Liver (tissue), 9 donors: Measurements from ENCODE around the gene S100PBP. TPM values are rescaled to one million over a fixed set of nuclear protein-coding genes. Genes with fewer than 3 reads are reported as not detected.

Source experiments
- DNase-seq: peaks from one replicate; pipeline ENCODE4 v3.0.0-alpha.2; 2017; ENCODE audit warnings: low spot score
- H3K27ac ChIP-seq, 2 donors: one replicate each; pipeline ENCODE4 v1.7.0; 2013; ENCODE audit warnings: inconsistent platforms in 2 of 2, low read length in 2 of 2, control low read depth in 1 of 2, low read depth in 1 of 2, mild to moderate bottlenecking in 1 of 2
- H3K27me3 ChIP-seq, 4 donors: one replicate each; pipeline versions ENCODE4 v1.6.1 to v1.7.0; 2013; ENCODE audit warnings: low read length in 3 of 4, inconsistent platforms in 1 of 4, mild to moderate bottlenecking in 1 of 4, moderate library complexity in 1 of 4; ENCODE audit not compliant: control insufficient read depth in 4 of 4, insufficient read depth in 4 of 4
- H3K36me3 ChIP-seq, 4 donors: one replicate each; pipeline versions ENCODE4 v1.6.1 to v1.7.0; 2013; ENCODE audit warnings: low read length in 3 of 4, mild to moderate bottlenecking in 3 of 4, low read depth in 1 of 4, moderate library complexity in 1 of 4; ENCODE audit not compliant: control insufficient read depth in 4 of 4, insufficient read depth in 3 of 4
- H3K4me1 ChIP-seq, 4 donors: one replicate each; pipeline versions ENCODE4 v1.6.1 to v1.7.0; 2013; ENCODE audit warnings: low read length in 3 of 4, mild to moderate bottlenecking in 3 of 4, moderate library complexity in 1 of 4; ENCODE audit not compliant: control insufficient read depth in 4 of 4, insufficient read depth in 4 of 4
- H3K4me3 ChIP-seq, 3 donors: one replicate each; pipeline versions ENCODE4 v1.6.1 to v1.7.0; 2013; ENCODE audit warnings: low read length in 3 of 3, control low read depth in 1 of 3, low read depth in 1 of 3, mild to moderate bottlenecking in 1 of 3
- H3K9ac ChIP-seq, 2 donors: one replicate each; pipeline ENCODE4 v1.7.0; 2013; ENCODE audit warnings: low read length in 2 of 2, mild to moderate bottlenecking in 2 of 2, moderate library complexity in 2 of 2, control low read depth in 1 of 2, low read depth in 1 of 2
- H3K9me3 ChIP-seq, 4 donors: one replicate each; pipeline versions ENCODE4 v1.6.1 to v1.7.0; 2013; ENCODE audit warnings: low read length in 3 of 4; ENCODE audit not compliant: control insufficient read depth in 4 of 4
- ATF3 ChIP-seq: IDR thresholded peaks from 2 replicates; pipeline ENCODE4 v1.6.1; 2016; ENCODE audit warnings: antibody characterized with exemption
- CTCF ChIP-seq: fragments of 150-350 bp; IDR thresholded peaks from 2 replicates; pipeline ENCODE4 v1.5.1; 2017; ENCODE audit warnings: improper control_type of control experiment, low read depth, low read length; ENCODE audit not compliant: missing input control
- EGR1 ChIP-seq, 2 donors: IDR thresholded peaks; 2 replicates each; pipeline ENCODE4 v1.6.1; 2016 to 2018; ENCODE audit warnings: antibody characterized with exemption in 2 of 2, low read depth in 2 of 2
- FOXA1 ChIP-seq: IDR thresholded peaks from 2 replicates; pipeline ENCODE4 v1.6.1; 2016; ENCODE audit warnings: antibody characterized with exemption
- FOXA2 ChIP-seq: IDR thresholded peaks from 2 replicates; pipeline ENCODE4 v1.6.1; 2016; ENCODE audit warnings: antibody characterized with exemption
- GABPA ChIP-seq, 2 donors: IDR thresholded peaks in 1 of 2; conservative IDR thresholded peaks in 1 of 2; 2 replicates each; pipeline ENCODE4 v1.6.1; 2016; ENCODE audit warnings: antibody characterized with exemption in 2 of 2, mild to moderate bottlenecking in 1 of 2, moderate library complexity in 1 of 2
- HNF4A ChIP-seq, 2 donors: conservative IDR thresholded peaks; 2 replicates each; pipeline ENCODE4 v1.6.1; 2016; ENCODE audit warnings: antibody characterized with exemption in 2 of 2, mild to moderate bottlenecking in 2 of 2
- HNF4G ChIP-seq: IDR thresholded peaks from 2 replicates; pipeline ENCODE4 v1.6.1; 2016; ENCODE audit warnings: antibody characterized with exemption
- JUND ChIP-seq, 2 donors: IDR thresholded peaks; 2 replicates each; pipeline ENCODE4 v1.6.1; 2016; ENCODE audit warnings: antibody characterized with exemption in 2 of 2
- MAX ChIP-seq: IDR thresholded peaks from 2 replicates; pipeline ENCODE4 v1.6.1; 2016; ENCODE audit warnings: antibody characterized with exemption
- NR2F2 ChIP-seq: IDR thresholded peaks from 2 replicates; pipeline ENCODE4 v1.6.1; 2016; ENCODE audit warnings: antibody characterized with exemption
- RAD21 ChIP-seq, 2 donors: IDR thresholded peaks; 2 replicates each; pipeline ENCODE4 v1.6.1; 2016; ENCODE audit warnings: antibody characterized with exemption in 2 of 2, mild to moderate bottlenecking in 2 of 2
- REST ChIP-seq: IDR thresholded peaks from 2 replicates; pipeline ENCODE4 v1.6.1; 2016; ENCODE audit warnings: antibody characterized with exemption, mild to moderate bottlenecking
- RXRA ChIP-seq, 2 donors: IDR thresholded peaks; 2 replicates each; pipeline ENCODE4 v1.6.1; 2017 to 2018; ENCODE audit warnings: antibody characterized with exemption in 2 of 2, mild to moderate bottlenecking in 1 of 2
- SP1 ChIP-seq: IDR thresholded peaks from 2 replicates; pipeline ENCODE4 v1.6.1; 2018; ENCODE audit warnings: antibody characterized with exemption, mild to moderate bottlenecking
- TAF1 ChIP-seq: conservative IDR thresholded peaks from 2 replicates; pipeline ENCODE4 v1.6.1; 2016; ENCODE audit warnings: antibody characterized with exemption, mild to moderate bottlenecking
- YY1 ChIP-seq: IDR thresholded peaks from 2 replicates; pipeline ENCODE4 v1.6.1; 2016; ENCODE audit warnings: antibody characterized with exemption, mild to moderate bottlenecking
- ZBTB33 ChIP-seq: IDR thresholded peaks from 2 replicates; pipeline ENCODE4 v1.6.1; 2016; ENCODE audit warnings: antibody characterized with exemption
- WGBS: extraction: QIAGEN DNeasy Blood & Tissue Kit; methylation state at CpG from one replicate; pipeline ENCODE4 v1.1.7; 2013; 5-methylcytosine and 5-hydroxymethylcytosine counted together
- polyA plus RNA-seq, 2 donors: library from polyadenylated mRNA; stranded (reverse) in 1 of 2; unstranded in 1 of 2; fragments of 200-250 nt in 1 of 2; fragments of >200 nt in 1 of 2; fragmentation: Nextera tagmentation in 1 of 2; extraction: Ambion mirVana in 1 of 2; gene quantifications; one replicate each; pipeline versions ENCODE4 v1.2.1 to v1.2.3, GENCODE V29; 2013 to 2015
- total RNA-seq, 2 donors: library from RNA; depleted of rRNA; stranded (reverse); fragments of >200 nt; gene quantifications; one replicate each; pipeline ENCODE4 v1.2.3, GENCODE V29; 2014
- donor health status: healthy.
- donor health status: healthy.
- donor health status: healthy.
- donor health status: healthy.
- donor health status: healthy.

Gene S100PBP
- total and polyA plus RNA-seq, 4 donors = 1.9 to 24.8 (median 11.1) TPM

- DNase-seq = no peak
- Histone ChIP-seq H3K9me3 (no peaks in the 10 kb centered on the region), H3K27me3 (no peaks in the 10 kb centered on the region), H3K27ac (no peak overlapping the region), H3K9ac (no peak overlapping the region), H3K4me1 (peaks cover 2 to 22% (median 6%) of the 10 kb centered on the region in 4 donors), H3K36me3 (no peaks in the 10 kb centered on the region), H3K4me3 (no peak overlapping the region)
- 95% methylated on average over 3 of the region's 3 CpGs for WGBS
- no peak for TF ChIP-seq GABPA (IDR thresholded peaks at IDR 0.05 in 1 of 2, conservative IDR thresholded peaks at IDR 0.05 in 1 of 2)
- TF ChIP-seq YY1 = no peak
- TF ChIP-seq ZBTB33 = no peak
- TF ChIP-seq RXRA (IDR thresholded peaks at IDR 0.05) = no peak
- no peak for TF ChIP-seq REST
- no peak for TF ChIP-seq FOXA2
- no peak for TF ChIP-seq EGR1 (IDR thresholded peaks at IDR 0.05; ENCODE audit: low read depth in 2 of 2)
- no peak for TF ChIP-seq RAD21 (IDR thresholded peaks at IDR 0.05)
- no peak for TF ChIP-seq NR2F2
- TF ChIP-seq SP1 = no peak
- TF ChIP-seq HNF4G = no peak
- no peak for TF ChIP-seq TAF1
- TF ChIP-seq CTCF = no peak
- no peak for TF ChIP-seq JUND (IDR thresholded peaks at IDR 0.05)
- TF ChIP-seq MAX = no peak
- TF ChIP-seq ATF3 = no peak
- TF ChIP-seq FOXA1 = no peak
- no peak for TF ChIP-seq HNF4A (conservative IDR thresholded peaks at IDR 0.05)
These were observed 81.5 kb downstream of the S100PBP start for GRCh38 chr1:32898958-32899357.
